ENCODE measurements around the gene COMMD3. TPM values are rescaled to one million over a fixed set of nuclear protein-coding genes. Genes with fewer than 3 reads are reported as not detected.

COMMD3 gene
- total and polyA plus RNA-seq, 7 experiments from 2014 or later: 33.9 to 83.7 (median 57.2) TPM

DNA sequence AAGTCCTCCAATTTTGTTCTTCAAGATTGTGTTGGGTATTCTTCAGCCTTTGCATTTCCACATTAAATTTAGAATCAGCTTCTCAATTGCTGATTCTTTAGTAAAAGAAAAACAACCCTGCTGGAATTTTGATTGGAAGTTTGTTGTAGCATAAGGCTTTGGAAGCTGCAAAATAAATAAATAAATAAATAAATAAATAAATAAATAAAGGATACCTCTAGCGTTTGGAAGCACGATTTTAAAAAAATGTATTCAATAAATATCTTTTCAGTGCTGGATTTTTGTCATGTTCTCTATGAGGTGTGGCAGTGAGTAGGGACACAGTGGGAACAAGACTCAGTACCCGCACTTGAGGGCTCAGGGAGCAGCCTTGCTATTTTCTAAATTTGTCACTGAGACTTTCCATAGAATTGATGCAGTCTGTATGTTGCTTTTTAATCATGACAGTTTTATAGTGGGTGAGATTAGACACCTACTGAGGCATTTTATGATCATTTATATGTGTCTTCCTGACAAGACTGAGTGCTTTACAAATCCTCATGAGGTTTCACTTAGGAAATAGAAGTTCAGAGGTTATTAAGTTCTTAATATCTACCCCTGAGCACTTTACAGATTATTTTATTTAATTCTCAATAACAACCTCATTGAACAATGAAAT, 22.3 kb upstream of the COMMD3 start:
- H3K27ac Mint-ChIP-seq: no peak overlapping the region
- no peak for DNase-seq
- Histone ChIP-seq H3K27me3 (ENCODE audit: control insufficient read depth in 2 of 2, insufficient read depth in 2 of 2, low read length in 2 of 2) (no peaks in the 10 kb centered on the region), H3K4me3 (ENCODE audit: low read length) (no peak overlapping the region), H3K9me3 (ENCODE audit: control insufficient read depth in 2 of 3, low read length in 3 of 3) (no peaks in the 10 kb centered on the region), H3K36me3 (ENCODE audit: control insufficient read depth in 2 of 3, insufficient read depth in 3 of 3, low read length in 3 of 3) (no peaks in the 10 kb centered on the region), H3K27ac (ENCODE audit: low read depth, low read length) (no peak overlapping the region), H3K4me1 (ENCODE audit: control insufficient read depth in 2 of 2, insufficient read depth in 2 of 2, low read length in 2 of 2) (no peaks in the 10 kb centered on the region)
- H3K36me3 Mint-ChIP-seq: no peaks in the 10 kb centered on the region
- H3K4me3 Mint-ChIP-seq: no peak overlapping the region
- H3K27me3 Mint-ChIP-seq: peaks cover 4 to 20% (median 14%) of the 10 kb centered on the region in 5 donors
- no peak for ATAC-seq
- ChIA-PET CTCF (no interaction called here), POLR2A (no interaction called here)
- H3K4me1 Mint-ChIP-seq: no peaks in the 10 kb centered on the region
- peaks cover 0 to 6% (median 0%) of the 10 kb centered on the region in 11 donors for H3K9me3 Mint-ChIP-seq
- intact Hi-C loops (cut with micrococcal nuclease): no loop called here

DNA sequence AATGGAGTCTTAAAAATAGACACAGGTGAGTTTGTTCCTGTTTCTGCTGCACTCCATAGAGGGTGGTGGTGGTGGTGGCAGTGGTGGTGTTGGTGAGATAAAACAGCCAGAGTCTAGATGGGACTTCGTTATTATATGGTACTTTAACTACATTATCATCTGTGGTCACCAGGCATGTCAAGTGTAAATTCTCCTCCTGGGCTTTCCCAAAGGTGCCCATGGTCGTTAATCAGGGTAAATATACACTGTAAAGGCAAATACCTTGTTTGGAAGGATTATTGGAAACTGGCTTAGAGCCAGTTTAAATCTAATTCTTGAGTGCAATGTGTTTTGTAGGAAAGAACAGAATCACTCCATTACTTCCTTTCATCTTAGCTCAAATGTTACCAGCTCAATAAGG, 21.5 kb upstream of the COMMD3 start:
- H3K4me3 Mint-ChIP-seq: no peak overlapping the region
- no peaks in the 10 kb centered on the region for H3K36me3 Mint-ChIP-seq
- no peaks in the 10 kb centered on the region for H3K4me1 Mint-ChIP-seq
- Histone ChIP-seq H3K4me3 (ENCODE audit: low read length) (no peak overlapping the region), H3K36me3 (ENCODE audit: control insufficient read depth in 2 of 3, insufficient read depth in 3 of 3, low read length in 3 of 3) (no peaks in the 10 kb centered on the region), H3K27me3 (ENCODE audit: control insufficient read depth in 2 of 2, insufficient read depth in 2 of 2, low read length in 2 of 2) (no peaks in the 10 kb centered on the region), H3K9me3 (ENCODE audit: control insufficient read depth in 2 of 3, low read length in 3 of 3) (no peaks in the 10 kb centered on the region), H3K27ac (ENCODE audit: low read depth, low read length) (no peak overlapping the region), H3K4me1 (ENCODE audit: control insufficient read depth in 2 of 2, insufficient read depth in 2 of 2, low read length in 2 of 2) (no peaks in the 10 kb centered on the region)
- no peak for ATAC-seq
- no peak overlapping the region for H3K27ac Mint-ChIP-seq
- no peak for DNase-seq
- peaks cover 0 to 6% (median 0%) of the 10 kb centered on the region in 11 donors for H3K9me3 Mint-ChIP-seq
- peaks cover 4 to 20% (median 12%) of the 10 kb centered on the region in 5 donors for H3K27me3 Mint-ChIP-seq
- intact Hi-C loops (cut with micrococcal nuclease): no loop called here
- CTCF ChIA-PET: no interaction called here
- POLR2A ChIA-PET: no interaction called here

DNA sequence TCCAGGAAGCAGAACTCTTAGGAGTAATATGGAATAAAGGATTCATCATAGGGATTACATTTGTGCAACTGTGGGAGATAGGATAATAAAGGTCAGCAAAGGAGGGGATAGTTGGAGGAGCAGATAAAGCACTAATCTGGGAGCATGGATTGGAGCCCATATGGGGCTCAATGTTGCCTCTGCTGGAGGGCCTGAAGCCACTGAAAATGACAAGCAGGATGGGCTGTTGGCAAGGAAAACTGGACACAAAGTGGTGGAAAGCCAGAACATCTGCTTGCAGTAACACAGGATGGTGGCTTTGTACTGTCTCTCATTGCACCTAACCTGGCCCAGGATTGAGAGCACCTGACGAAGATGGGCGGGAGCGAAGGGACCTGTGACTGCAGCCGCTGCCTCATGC, 15.0 kb upstream of the COMMD3 start:
- no peak overlapping the region for H3K27ac ChIP-seq (ENCODE audit: low read depth, low read length)
- H3K9me3 ChIP-seq (ENCODE audit: control insufficient read depth in 2 of 3, low read length in 3 of 3): no peaks in the 10 kb centered on the region
- ChIA-PET POLR2A (no interaction called here), CTCF (no interaction called here)
- no peak overlapping the region for H3K4me3 ChIP-seq (ENCODE audit: low read length)
- Mint-ChIP-seq H3K9me3 (peaks cover 0 to 4% (median 0%) of the 10 kb centered on the region in 11 donors), H3K36me3 (peaks cover 0 to 6% (median 0%) of the 10 kb centered on the region in 5 donors), H3K27me3 (peaks cover 7 to 43% (median 10%) of the 10 kb centered on the region in 5 donors), H3K4me1 (no peaks in the 10 kb centered on the region), H3K4me3 (no peak overlapping the region), H3K27ac (peak overlapping the region in 1 of 9 donors; percentile 82)
- H3K27me3 ChIP-seq (ENCODE audit: control insufficient read depth in 2 of 2, insufficient read depth in 2 of 2, low read length in 2 of 2): no peaks in the 10 kb centered on the region
- DNase-seq: no peak
- ATAC-seq: no peak
- intact Hi-C loops (cut with micrococcal nuclease): no loop called here
- no peaks in the 10 kb centered on the region for H3K36me3 ChIP-seq (ENCODE audit: control insufficient read depth in 2 of 3, insufficient read depth in 3 of 3, low read length in 3 of 3)
- H3K4me1 ChIP-seq (ENCODE audit: control insufficient read depth in 2 of 2, insufficient read depth in 2 of 2, low read length in 2 of 2): no peaks in the 10 kb centered on the region

DNA sequence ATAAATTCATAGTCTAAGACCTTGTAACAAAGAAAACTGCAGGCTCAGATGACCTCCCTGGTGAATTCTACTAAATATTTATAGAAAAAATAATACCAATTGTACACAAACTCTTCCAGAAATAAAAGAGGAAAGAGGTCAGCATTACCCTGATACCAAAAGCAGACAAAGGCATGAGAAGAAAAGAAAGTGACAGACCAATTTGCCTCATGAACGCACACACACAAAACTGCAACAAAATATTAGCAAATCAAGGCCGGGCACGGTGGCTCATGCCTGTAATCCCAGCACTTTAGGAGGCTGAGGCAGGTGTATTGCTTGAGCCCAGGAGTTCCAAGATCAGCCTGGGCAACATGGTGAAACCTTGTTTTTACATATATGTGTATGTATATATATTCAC, 12.7 kb upstream of the COMMD3 start:
- no peak overlapping the region for H3K27ac ChIP-seq (ENCODE audit: low read depth, low read length)
- H3K27me3 ChIP-seq (ENCODE audit: control insufficient read depth in 2 of 2, insufficient read depth in 2 of 2, low read length in 2 of 2): no peaks in the 10 kb centered on the region
- Mint-ChIP-seq H3K4me1 (peaks cover 0 to 4% (median 0%) of the 10 kb centered on the region in 7 donors), H3K27me3 (peaks cover 1 to 37% (median 13%) of the 10 kb centered on the region in 5 donors), H3K4me3 (no peak overlapping the region), H3K27ac (no peak overlapping the region), H3K36me3 (peaks cover 0 to 6% (median 0%) of the 10 kb centered on the region in 5 donors), H3K9me3 (peaks cover 0 to 4% (median 0%) of the 10 kb centered on the region in 11 donors)
- intact Hi-C loops (cut with micrococcal nuclease): no loop called here
- ChIA-PET CTCF (no interaction called here), POLR2A (no interaction called here)
- no peak for ATAC-seq
- H3K4me3 ChIP-seq (ENCODE audit: low read length): no peak overlapping the region
- no peaks in the 10 kb centered on the region for H3K9me3 ChIP-seq (ENCODE audit: control insufficient read depth in 2 of 3, low read length in 3 of 3)
- no peaks in the 10 kb centered on the region for H3K36me3 ChIP-seq (ENCODE audit: control insufficient read depth in 2 of 3, insufficient read depth in 3 of 3, low read length in 3 of 3)
- no peak for DNase-seq
- H3K4me1 ChIP-seq (ENCODE audit: control insufficient read depth in 2 of 2, insufficient read depth in 2 of 2, low read length in 2 of 2): no peaks in the 10 kb centered on the region

DNA sequence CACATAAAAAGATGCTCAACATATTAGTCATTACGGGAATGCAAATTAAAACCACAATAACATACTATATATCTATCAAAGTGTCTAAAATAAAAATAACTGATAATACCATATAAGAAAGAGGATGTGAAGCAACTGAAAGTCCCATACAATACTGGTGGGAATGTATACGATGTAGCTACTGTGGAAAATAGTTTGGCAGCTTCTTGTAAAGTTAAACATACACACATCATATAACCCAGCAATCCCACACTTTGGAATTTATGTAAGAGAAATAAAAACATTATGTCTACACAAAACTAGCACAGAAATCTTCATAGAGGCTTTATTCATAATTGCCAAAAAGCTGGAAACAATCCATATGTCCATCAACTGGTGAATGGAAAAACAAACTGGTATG, 10.5 kb upstream of the COMMD3 start:
- H3K36me3 Mint-ChIP-seq: peaks cover 0 to 6% (median 0%) of the 10 kb centered on the region in 5 donors
- Histone ChIP-seq H3K9me3 (ENCODE audit: control insufficient read depth in 2 of 3, low read length in 3 of 3) (no peaks in the 10 kb centered on the region), H3K4me1 (ENCODE audit: control insufficient read depth in 2 of 2, insufficient read depth in 2 of 2, low read length in 2 of 2) (no peaks in the 10 kb centered on the region), H3K4me3 (ENCODE audit: low read length) (no peak overlapping the region), H3K27me3 (ENCODE audit: control insufficient read depth in 2 of 2, insufficient read depth in 2 of 2, low read length in 2 of 2) (no peaks in the 10 kb centered on the region), H3K36me3 (ENCODE audit: control insufficient read depth in 2 of 3, insufficient read depth in 3 of 3, low read length in 3 of 3) (no peaks in the 10 kb centered on the region), H3K27ac (ENCODE audit: low read depth, low read length) (no peak overlapping the region)
- H3K27ac Mint-ChIP-seq: no peak overlapping the region
- intact Hi-C loops (cut with micrococcal nuclease): no loop called here
- ChIA-PET CTCF (interaction anchor here (0.6 kb wide), 1 partner anchor 815 kb away, joined by 3 read pairs; no protein-coding TSS in a partner anchor), POLR2A (interaction anchor here (0.7 kb wide), 1 partner anchor 1152 kb away, joined by 3 read pairs; no protein-coding TSS in a partner anchor)
- peaks cover 0 to 4% (median 0%) of the 10 kb centered on the region in 7 donors for H3K4me1 Mint-ChIP-seq
- DNase-seq (no peak), ATAC-seq (no peak)
- peaks cover 0 to 37% (median 13%) of the 10 kb centered on the region in 5 donors for H3K27me3 Mint-ChIP-seq
- H3K4me3 Mint-ChIP-seq: no peak overlapping the region
- H3K9me3 Mint-ChIP-seq: peaks cover 0 to 4% (median 0%) of the 10 kb centered on the region in 11 donors

DNA sequence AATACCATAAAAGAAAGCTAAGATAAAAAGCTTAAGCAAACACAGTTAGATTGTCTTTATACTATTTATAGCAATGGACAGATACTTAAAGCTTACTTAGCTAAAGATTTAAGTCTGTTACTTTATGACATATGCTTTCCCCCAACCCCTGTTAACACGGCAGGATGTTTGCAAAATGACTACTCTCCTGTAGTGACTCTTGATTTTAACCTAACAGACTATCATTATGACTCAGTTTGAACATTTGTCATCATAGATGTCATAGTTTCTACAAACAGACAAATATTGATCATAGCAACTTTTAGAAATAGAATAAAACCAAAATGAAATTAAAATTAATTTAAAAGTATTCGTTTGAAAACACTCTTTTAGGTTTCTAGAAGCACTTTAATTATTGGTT, 7.8 kb upstream of the COMMD3 start:
- intact Hi-C loops (cut with micrococcal nuclease): no loop called here
- no peak overlapping the region for H3K4me3 Mint-ChIP-seq
- no peak for DNase-seq
- H3K4me1 Mint-ChIP-seq: peaks cover 0 to 4% (median 0%) of the 10 kb centered on the region in 7 donors
- H3K27ac ChIP-seq (ENCODE audit: low read depth, low read length): no peak overlapping the region
- no peak overlapping the region for H3K4me3 ChIP-seq (ENCODE audit: low read length)
- no peak for ATAC-seq
- peaks cover 0 to 30% (median 8%) of the 10 kb centered on the region in 5 donors for H3K27me3 Mint-ChIP-seq
- ChIA-PET CTCF (interaction anchor here (0.7 kb wide), 1 partner anchor 635 kb away, joined by 4 read pairs; no protein-coding TSS in a partner anchor), POLR2A (no interaction called here)
- no peaks in the 10 kb centered on the region for H3K4me1 ChIP-seq (ENCODE audit: control insufficient read depth in 2 of 2, insufficient read depth in 2 of 2, low read length in 2 of 2)
- H3K27ac Mint-ChIP-seq: no peak overlapping the region
- no peaks in the 10 kb centered on the region for H3K9me3 ChIP-seq (ENCODE audit: control insufficient read depth in 2 of 3, low read length in 3 of 3)
- no peaks in the 10 kb centered on the region for H3K36me3 ChIP-seq (ENCODE audit: control insufficient read depth in 2 of 3, insufficient read depth in 3 of 3, low read length in 3 of 3)
- H3K27me3 ChIP-seq (ENCODE audit: control insufficient read depth in 2 of 2, insufficient read depth in 2 of 2, low read length in 2 of 2): no peaks in the 10 kb centered on the region
- H3K36me3 Mint-ChIP-seq: peaks cover 0 to 6% (median 0%) of the 10 kb centered on the region in 5 donors
- peaks cover 0 to 4% (median 0%) of the 10 kb centered on the region in 11 donors for H3K9me3 Mint-ChIP-seq
